ENCODE measurements around the gene CST4. TPM values are rescaled to one million over a fixed set of nuclear protein-coding genes. Genes with fewer than 3 reads are reported as not detected.
"Not testable (repeated sequence)": the region's sequence is repeated elsewhere in the genome, so short reads cannot be mapped to it uniquely, and the experiment has no call there.

Gene CST4
- total RNA-seq, 1 donor from 2014 or later: 2.1 TPM

DNA sequence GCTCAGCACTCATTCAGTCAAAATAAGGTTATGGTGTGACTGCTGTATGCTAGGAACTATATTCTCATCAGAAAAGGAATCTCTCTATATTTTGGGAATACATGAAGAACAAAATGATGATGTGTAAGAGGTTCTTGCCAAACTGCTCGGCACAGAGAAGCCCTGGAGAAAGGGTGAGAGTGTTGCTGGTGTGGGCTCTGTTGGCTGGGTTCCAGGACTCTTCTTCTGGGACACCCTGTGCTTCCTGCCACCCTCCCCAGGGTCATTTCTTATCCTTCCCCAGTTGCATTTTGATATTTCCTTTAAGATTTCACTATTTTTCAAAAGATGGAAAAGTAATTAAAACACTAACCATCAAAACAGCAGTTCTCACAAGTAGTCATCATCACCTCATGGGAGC lies 33.1 kb upstream of the CST4 start:
- Mint-ChIP-seq H3K9me3 (no peaks in the 10 kb centered on the region), H3K27ac (no peak overlapping the region), H3K4me3 (no peak overlapping the region), H3K27me3 (peaks cover 35% of the 10 kb centered on the region), H3K4me1 (ENCODE audit: unreplicated experiment) (no peaks in the 10 kb centered on the region), H3K36me3 (no peaks in the 10 kb centered on the region)
- DNase-seq (ENCODE audit: extremely low spot score, unreplicated experiment): no peak
- TF ChIP-seq CTCF (conservative IDR thresholded peaks at IDR 0.05): no peak

DNA sequence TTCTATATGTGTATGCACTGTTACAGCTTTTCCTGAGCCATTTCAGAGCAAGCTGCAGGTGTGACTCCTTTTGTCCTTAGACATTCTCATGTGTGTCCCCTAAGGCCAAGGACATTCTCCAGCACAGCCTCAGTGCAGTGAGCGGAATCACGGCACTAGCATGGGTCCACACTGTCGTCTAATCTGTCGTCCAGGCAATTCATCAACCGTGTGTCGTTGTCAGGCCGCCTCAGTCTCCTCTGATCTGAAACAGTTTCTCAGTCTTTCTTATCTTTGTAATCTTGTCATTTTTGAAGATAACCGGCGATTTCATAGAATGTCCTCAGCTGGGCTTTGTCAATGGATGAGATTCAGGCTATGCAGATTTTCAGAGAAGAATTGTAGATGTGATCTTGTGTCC lies 30.5 kb upstream of the CST4 start:
- H3K27ac Mint-ChIP-seq: not testable (repeated sequence)

DNA sequence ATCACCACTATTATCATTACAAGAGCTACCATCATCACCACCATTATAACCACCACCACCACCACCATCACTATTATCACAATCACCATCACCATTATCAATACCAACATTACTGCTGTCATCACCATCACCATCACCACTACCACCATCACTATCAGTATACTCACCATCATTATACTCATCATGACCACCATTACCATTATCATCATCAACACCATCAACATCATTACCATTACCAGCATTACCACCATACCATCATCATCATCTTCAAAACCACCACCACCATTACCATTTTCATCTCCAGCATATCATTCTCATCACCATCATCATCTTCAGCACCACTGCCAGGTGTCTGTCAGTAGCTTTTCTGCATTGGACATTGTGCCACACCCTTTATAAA lies 22.9 kb upstream of the CST4 start:
- not testable (repeated sequence) for H3K4me1 Mint-ChIP-seq (ENCODE audit: unreplicated experiment); H3K27ac Mint-ChIP-seq; DNase-seq (ENCODE audit: extremely low spot score, unreplicated experiment); H3K27me3 Mint-ChIP-seq; H3K36me3 Mint-ChIP-seq; H3K4me3 Mint-ChIP-seq; H3K9me3 Mint-ChIP-seq

More for the DNA sequence above, 30.5 kb upstream of the CST4 start:
- H3K36me3 Mint-ChIP-seq; H3K4me1 Mint-ChIP-seq (ENCODE audit: unreplicated experiment); DNase-seq (ENCODE audit: extremely low spot score, unreplicated experiment); H3K9me3 Mint-ChIP-seq; H3K4me3 Mint-ChIP-seq: not testable (repeated sequence)
- H3K27me3 Mint-ChIP-seq: peaks cover 37% of the 10 kb centered on the region

DNA sequence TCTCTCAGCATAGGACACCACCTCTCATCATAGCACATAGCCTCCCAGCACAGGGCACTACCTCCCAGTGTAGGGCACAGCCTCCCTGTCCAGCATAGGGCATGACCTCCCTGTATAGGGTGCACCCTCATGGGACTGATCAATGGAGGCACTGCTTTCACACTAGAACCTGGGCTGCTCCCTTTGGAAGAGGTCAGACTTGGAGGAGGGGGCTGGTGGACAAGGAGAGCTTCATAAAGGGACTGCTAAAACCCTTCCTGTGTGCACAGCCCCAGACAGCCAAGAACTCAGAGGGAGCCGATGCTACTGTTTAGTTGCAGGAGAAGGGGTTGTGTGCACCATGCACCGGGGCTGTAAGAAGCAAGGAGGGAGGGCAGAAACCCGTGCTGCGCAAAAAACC lies 21.9 kb upstream of the CST4 start:
- Mint-ChIP-seq H3K9me3 (no peaks in the 10 kb centered on the region), H3K36me3 (no peaks in the 10 kb centered on the region), H3K27me3 (peaks cover 2% of the 10 kb centered on the region), H3K4me1 (ENCODE audit: unreplicated experiment) (no peaks in the 10 kb centered on the region), H3K27ac (no peak overlapping the region), H3K4me3 (no peak overlapping the region)
- TF ChIP-seq CTCF (conservative IDR thresholded peaks at IDR 0.05): no peak
- DNase-seq (ENCODE audit: extremely low spot score, unreplicated experiment): no peak

DNA sequence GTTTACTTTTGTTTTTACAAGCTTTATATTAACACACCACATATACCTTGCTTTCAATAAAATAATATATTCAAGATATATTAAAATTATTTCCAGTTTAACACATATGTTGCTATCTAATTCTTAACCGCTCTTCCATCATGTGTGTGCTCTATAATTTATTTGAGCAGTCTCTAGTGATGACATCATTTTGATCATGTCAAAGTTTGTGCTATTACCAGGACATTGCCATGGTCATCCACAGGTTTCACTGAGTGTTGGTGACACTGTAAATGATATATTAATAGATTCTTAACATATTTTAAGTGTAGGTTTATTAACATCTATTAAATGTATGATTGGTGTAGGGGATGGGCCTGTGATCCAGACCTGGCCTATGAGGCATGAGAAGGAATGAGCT lies 17.1 kb upstream of the CST4 start:
- no peak for DNase-seq (ENCODE audit: extremely low spot score, unreplicated experiment)
- Mint-ChIP-seq H3K4me3 (no peak overlapping the region), H3K27me3 (peaks cover 9% of the 10 kb centered on the region), H3K9me3 (no peaks in the 10 kb centered on the region), H3K36me3 (no peaks in the 10 kb centered on the region), H3K27ac (no peak overlapping the region), H3K4me1 (ENCODE audit: unreplicated experiment) (no peaks in the 10 kb centered on the region)
- TF ChIP-seq CTCF (conservative IDR thresholded peaks at IDR 0.05): no peak

- DNase-seq (ENCODE audit: extremely low spot score, unreplicated experiment): no peak
- no peak for TF ChIP-seq CTCF (conservative IDR thresholded peaks at IDR 0.05)
- no peaks in the 10 kb centered on the region for H3K9me3 Mint-ChIP-seq
- no peak overlapping the region for H3K27ac Mint-ChIP-seq
- H3K36me3 Mint-ChIP-seq: no peaks in the 10 kb centered on the region
- H3K4me3 Mint-ChIP-seq: no peak overlapping the region
- no peaks in the 10 kb centered on the region for H3K4me1 Mint-ChIP-seq (ENCODE audit: unreplicated experiment)
- H3K27me3 Mint-ChIP-seq: peaks cover 14% of the 10 kb centered on the region
Observed at GRCh38 chr20:23702021-23702420, 13.2 kb upstream of the CST4 start.

- Mint-ChIP-seq H3K36me3 (no peaks in the 10 kb centered on the region), H3K4me3 (no peak overlapping the region), H3K9me3 (no peaks in the 10 kb centered on the region), H3K27ac (no peak overlapping the region), H3K27me3 (peaks cover 23% of the 10 kb centered on the region), H3K4me1 (ENCODE audit: unreplicated experiment) (no peaks in the 10 kb centered on the region)
- TF ChIP-seq CTCF (conservative IDR thresholded peaks at IDR 0.05): no peak
- no peak for DNase-seq (ENCODE audit: extremely low spot score, unreplicated experiment)
Observed at GRCh38 chr20:23700931-23701330, 12.1 kb upstream of the CST4 start.

Measured in type B pancreatic cell (in vitro differentiated cells).